ENCODE data around the gene DCUN1D3.

DNA sequence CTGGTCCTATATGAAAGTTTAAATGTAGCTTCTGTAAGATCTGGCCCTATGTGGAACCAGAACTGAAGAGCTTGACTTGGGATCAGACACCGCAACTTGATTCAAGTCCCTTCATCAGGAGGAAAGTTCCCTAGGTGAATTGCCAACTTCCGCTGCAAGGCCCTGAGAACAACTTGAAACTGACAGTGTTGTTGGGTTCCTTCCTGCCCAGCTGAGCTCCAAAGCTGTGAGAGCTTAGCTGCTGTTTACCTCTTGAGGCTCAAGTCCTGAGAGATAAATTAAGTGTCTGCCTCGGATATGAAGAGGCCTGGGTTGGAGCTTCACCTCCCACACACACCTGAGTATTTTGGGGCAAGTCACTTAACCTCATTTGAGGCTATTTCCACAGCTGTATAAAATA, 49.2 kb downstream of the DCUN1D3 start:
- TF ChIP-seq CTCF (IDR thresholded peaks at IDR 0.05; ENCODE audit: low read length), result no peak
- no peak for TF ChIP-seq EZH2 (IDR thresholded peaks at IDR 0.05; ENCODE audit: borderline replicate concordance, low read length)
